Measurements from ENCODE around the gene FRMD4A. TPM values are rescaled to one million over a fixed set of nuclear protein-coding genes. Genes with fewer than 3 reads are reported as not detected.

The FRMD4A gene
- total RNA-seq, 1 experiment from 2014 or later = 19.6 TPM

DNA sequence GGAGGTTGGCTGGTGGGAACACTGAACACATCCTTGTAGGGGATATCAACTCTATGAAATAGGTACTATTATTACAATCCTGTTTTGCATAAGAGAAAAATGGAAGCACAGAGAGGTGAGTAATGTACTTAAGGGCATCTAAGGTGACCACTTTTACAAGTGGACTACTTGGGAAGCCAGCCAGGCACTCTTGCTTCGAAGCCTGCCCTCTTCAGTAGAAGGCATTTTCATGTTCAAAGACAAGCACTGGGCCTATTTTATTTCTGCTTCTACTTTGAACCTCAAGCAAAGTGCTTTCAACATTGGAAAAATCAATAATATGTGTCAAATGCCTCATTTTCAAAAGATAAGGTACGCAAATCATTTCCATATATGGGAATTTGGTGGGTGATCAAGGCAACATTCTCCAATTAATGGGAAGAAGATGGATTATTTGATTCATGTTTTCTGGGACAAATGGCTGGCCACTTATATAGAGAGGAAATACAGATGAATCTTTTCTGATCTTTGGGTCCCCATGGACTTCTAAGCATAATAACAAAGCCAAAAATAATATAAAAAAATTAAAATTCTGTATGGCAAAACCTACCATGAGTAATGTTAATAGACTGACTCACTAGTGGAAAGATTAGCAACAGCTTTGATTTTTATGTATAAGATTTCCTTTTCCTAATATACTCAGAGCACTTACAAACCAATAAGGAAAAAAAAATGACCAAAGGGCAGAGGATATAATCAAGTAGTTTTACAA, 270.2 kb downstream of the FRMD4A start:
- no peak overlapping the region for H3K18ac ChIP-seq (ENCODE audit: insufficient read length, low read depth, low read length)
- no peaks in the 10 kb centered on the region for H3K27me3 ChIP-seq (ENCODE audit: insufficient read depth, low read length)
- Mint-ChIP-seq H3K4me3 (no peak overlapping the region), H3K36me3 (ENCODE audit: insufficient read depth in 1 of 3, low read depth in 3 of 3) (peaks cover 0 to 2% (median 0%) of the 10 kb centered on the region in 3 experiments; a peak in 3 of 7 replicates), H3K4me1 (peaks cover 12 to 17% of the 10 kb centered on the region in 2 experiments), H3K27me3 (ENCODE audit: low read depth) (no peaks in the 10 kb centered on the region; the same call in 1 of the 2 replicates), H3K9me3 (0 out of 5 replicates have a peak, but pooled peaks cover 0 to under 1% of the 10 kb centered on the region in 2 experiments), H3K27ac (no peak overlapping the region)
- no peak overlapping the region for H2BK20ac ChIP-seq (ENCODE audit: low read depth, low read length, poor library complexity, severe bottlenecking)
- no peaks in the 10 kb centered on the region for H3K79me2 ChIP-seq (ENCODE audit: insufficient read depth, low read length)
- H3K23ac ChIP-seq (ENCODE audit: insufficient read length, low read depth, low read length) = no peak overlapping the region
- H4K20me1 ChIP-seq (ENCODE audit: control insufficient read depth, insufficient read depth, insufficient read length) = no peaks in the 10 kb centered on the region
- no peak overlapping the region for H2BK120ac ChIP-seq (ENCODE audit: low read depth, low read length, poor library complexity, severe bottlenecking)
- TF ChIP-seq CTCF (conservative IDR thresholded peaks at IDR 0.05) = no peak
- no peak overlapping the region for H2AK5ac ChIP-seq (ENCODE audit: insufficient read length, low read length)
- no peak overlapping the region for H2BK5ac ChIP-seq (ENCODE audit: insufficient read length, low read length)
- H3K79me1 ChIP-seq (ENCODE audit: insufficient read depth, low read depth, low read length, poor library complexity, severe bottlenecking) = no peaks in the 10 kb centered on the region
- no peak overlapping the region for H2BK12ac ChIP-seq (ENCODE audit: insufficient read length, low read depth, low read length)
- DNase-seq = no peak
- no peak overlapping the region for H3K9ac ChIP-seq (ENCODE audit: extremely low read depth, insufficient read length, low read length)
- H3K4ac ChIP-seq (ENCODE audit: low read depth, low read length) = no peak overlapping the region
- no peak overlapping the region for H3K14ac ChIP-seq (ENCODE audit: insufficient read depth, low read length)
- H3T11ph ChIP-seq (ENCODE audit: low read length) = no peak overlapping the region
- no peaks in the 10 kb centered on the region for H3K23me2 ChIP-seq (ENCODE audit: insufficient read length, low read depth, low read length, poor library complexity, severe bottlenecking)
- H3K4me1 ChIP-seq (ENCODE audit: insufficient read depth, low read length) = peaks cover 6% of the 10 kb centered on the region
- no peak overlapping the region for H4K91ac ChIP-seq (ENCODE audit: insufficient read length, low read depth, low read length)
- no peak overlapping the region for H2AFZ ChIP-seq (ENCODE audit: low read length)
- no peak overlapping the region for H3K4me2 ChIP-seq (ENCODE audit: insufficient read depth, insufficient read length, low read length)
- H4K8ac ChIP-seq (replicated peaks; ENCODE audit: insufficient read length, low read depth, low read length) = no peak overlapping the region
- H3K27ac ChIP-seq (ENCODE audit: insufficient read length, low read depth, low read length) = no peak overlapping the region
- no peak overlapping the region for H3K56ac ChIP-seq (ENCODE audit: insufficient read length, low read depth, low read length)
- no CpG with 5 or more reads among the region's 2 CpGs for WGBS (ENCODE audit: extremely low coverage, insufficient read length, low lambda C conversion rate)
- H4K5ac ChIP-seq (ENCODE audit: insufficient read length, low read depth, low read length) = no peak overlapping the region
- H3K9me3 ChIP-seq (ENCODE audit: control insufficient read depth, low read depth, low read length) = no peaks in the 10 kb centered on the region
- no peak overlapping the region for H2BK15ac ChIP-seq (ENCODE audit: low read depth, low read length)

Measured in H9 (cell line).